ENCODE measurements around the gene PSMD12. TPM values are rescaled to one million over a fixed set of nuclear protein-coding genes. Genes with fewer than 3 reads are reported as not detected.
"Not testable (repeated sequence)": the region's sequence is repeated elsewhere in the genome, so short reads cannot be mapped to it uniquely, and the experiment has no call there.

The PSMD12 gene
- total RNA-seq, 2 donors from 2014 or later = 19.8 to 24.0 TPM

GRCh38 chr17:67322042-67322787 lies 44.2 kb downstream of the PSMD12 start:
- 28% methylated on average over 3 of the region's 3 CpGs for WGBS
- DNase-seq (ENCODE audit: low spot score) = no peak
- Histone ChIP-seq H3K36me3 (no peaks in the 10 kb centered on the region), H3K4me1 (replicated peaks) (no peaks in the 10 kb centered on the region), H3K4me3 (no peak overlapping the region), H3K27ac (no peak overlapping the region), H3K27me3 (replicated peaks; ENCODE audit: insufficient read depth) (no peaks in the 10 kb centered on the region), H3K9me3 (no peaks in the 10 kb centered on the region)
- TF ChIP-seq CTCF (IDR thresholded peaks at IDR 0.05) (no peak), POLR2A (IDR thresholded peaks at IDR 0.05) (no peak), POLR2AphosphoS5 (IDR thresholded peaks at IDR 0.05) (no peak)
- intact Hi-C loops (cut with DNase I) = no loop called here

- WGBS = 83% methylated on average over 13 of the region's 13 CpGs
These were observed 44.9 kb downstream of the PSMD12 start for GRCh38 chr17:67321486-67321885.

GRCh38 chr17:67316781-67317180 lies 49.6 kb downstream of the PSMD12 start:
- no peak overlapping the region for H3K27ac ChIP-seq
- H3K27me3 ChIP-seq (replicated peaks; ENCODE audit: insufficient read depth) = no peaks in the 10 kb centered on the region
- no peak overlapping the region for H3K4me3 ChIP-seq
- no peaks in the 10 kb centered on the region for H3K36me3 ChIP-seq
- H3K4me1 ChIP-seq (replicated peaks) = no peaks in the 10 kb centered on the region
- H3K9me3 ChIP-seq = no peaks in the 10 kb centered on the region
- intact Hi-C loops (cut with DNase I) = no loop called here
- 92% methylated on average over 5 of the region's 5 CpGs for WGBS
- TF ChIP-seq POLR2AphosphoS5 (IDR thresholded peaks at IDR 0.05) = no peak
- TF ChIP-seq CTCF (IDR thresholded peaks at IDR 0.05) = no peak
- TF ChIP-seq POLR2A (IDR thresholded peaks at IDR 0.05) = no peak
- no peak for DNase-seq (ENCODE audit: low spot score)

More at GRCh38 chr17:67321486-67321885, 44.9 kb downstream of the PSMD12 start:
- H3K4me1 ChIP-seq (replicated peaks); DNase-seq (ENCODE audit: low spot score); H3K36me3 ChIP-seq; H3K27me3 ChIP-seq (replicated peaks; ENCODE audit: insufficient read depth); H3K4me3 ChIP-seq; intact Hi-C loops (cut with DNase I); H3K9me3 ChIP-seq; H3K27ac ChIP-seq: not testable (repeated sequence)

- no peak overlapping the region for H3K27ac ChIP-seq
- no peak overlapping the region for H3K4me3 ChIP-seq
- intact Hi-C loops (cut with DNase I) = no loop called here
- H3K27me3 ChIP-seq (replicated peaks; ENCODE audit: insufficient read depth) = no peaks in the 10 kb centered on the region
- no peak for DNase-seq (ENCODE audit: low spot score)
- no peaks in the 10 kb centered on the region for H3K4me1 ChIP-seq (replicated peaks)
- TF ChIP-seq CTCF (IDR thresholded peaks at IDR 0.05) = no peak
- no peak for TF ChIP-seq POLR2AphosphoS5 (IDR thresholded peaks at IDR 0.05)
- no peak for TF ChIP-seq POLR2A (IDR thresholded peaks at IDR 0.05)
- H3K9me3 ChIP-seq = no peaks in the 10 kb centered on the region
- no peaks in the 10 kb centered on the region for H3K36me3 ChIP-seq
These were observed 50.5 kb downstream of the PSMD12 start for GRCh38 chr17:67315865-67316264.

- Histone ChIP-seq H3K27ac (no peak overlapping the region), H3K4me1 (replicated peaks) (no peaks in the 10 kb centered on the region), H3K9me3 (no peaks in the 10 kb centered on the region), H3K27me3 (replicated peaks; ENCODE audit: insufficient read depth) (no peaks in the 10 kb centered on the region), H3K4me3 (no peak overlapping the region), H3K36me3 (no peaks in the 10 kb centered on the region)
- intact Hi-C loops (cut with DNase I) = no loop called here
- TF ChIP-seq CTCF (IDR thresholded peaks at IDR 0.05) (no peak), POLR2A (IDR thresholded peaks at IDR 0.05) (no peak), POLR2AphosphoS5 (IDR thresholded peaks at IDR 0.05) (no peak)
- WGBS = 61% methylated on average over 6 of the region's 6 CpGs
- no peak for DNase-seq (ENCODE audit: low spot score)
These were observed 54.1 kb downstream of the PSMD12 start for GRCh38 chr17:67312265-67312664.

Measured in prostate gland (tissue), 2 donors.